Right atrium auricular region (tissue), 2 donors: Measurements from ENCODE around the gene HEPHL1. TPM values are rescaled to one million over a fixed set of nuclear protein-coding genes. Genes with fewer than 3 reads are reported as not detected.
A peak's percentile ranks its signal among the peaks of the same experiment; 100 is the strongest.

ENCODE experiments used
- DNase-seq: peaks from one replicate; pipeline ENCODE4 v3.0.0-alpha.2; 2019; ENCODE audit warnings: low spot score
- H3K27ac ChIP-seq, 2 donors: fragments of 200-600 bp; sonication (generic); 1 replicate in 1 of 2; 2 replicates in 1 of 2; pipeline ENCODE4 v1.5.1; 2016 to 2019
- H3K27me3 ChIP-seq, 2 donors: fragments of 200-600 bp; sonication (generic); one replicate each; pipeline versions ENCODE4 v1.5.1 to v1.6.0; 2017 to 2019
- H3K36me3 ChIP-seq: fragments of 200-600 bp; sonication (generic); one replicate; pipeline ENCODE4 v1.5.1; 2016
- H3K4me1 ChIP-seq, 2 donors: fragments of 200-600 bp; sonication (generic); one replicate each; pipeline versions ENCODE4 v1.5.1 to v1.6.0; 2017 to 2019
- H3K4me3 ChIP-seq, 2 donors: fragments of 200-600 bp; sonication (generic); 1 replicate in 1 of 2; 2 replicates in 1 of 2; pipeline ENCODE4 v1.5.1; 2017 to 2019; ENCODE audit warnings: mild to moderate bottlenecking in 1 of 2, moderate library complexity in 1 of 2
- H3K9me3 ChIP-seq, 2 donors: fragments of 200-600 bp; sonication (generic); one replicate each; pipeline ENCODE4 v1.5.1; 2019
- CTCF ChIP-seq, 2 donors: fragments of 200-600 bp; sonication (generic); IDR thresholded peaks; one replicate each; pipeline ENCODE4 v1.5.1; 2019; ENCODE audit warnings: antibody characterized with exemption in 2 of 2
- total RNA-seq, 2 donors: library from RNA; depleted of rRNA; stranded (reverse); fragments of >200 nt; gene quantifications; one replicate each; pipeline ENCODE4 v1.1.0, GENCODE V29; 2016

The HEPHL1 gene
- total RNA-seq, 2 donors from 2014 or later, result not detected

- no peak for TF ChIP-seq CTCF (IDR thresholded peaks at IDR 0.05)
- H3K4me3 ChIP-seq, result no peak overlapping the region
- H3K4me1 ChIP-seq, result peaks cover 0 to 20% of the 10 kb centered on the region in 2 donors
- no peaks in the 10 kb centered on the region for H3K27me3 ChIP-seq
- no peak for DNase-seq
- no peaks in the 10 kb centered on the region for H3K9me3 ChIP-seq
- H3K36me3 ChIP-seq, result no peaks in the 10 kb centered on the region
- H3K27ac ChIP-seq, result no peak overlapping the region
Observed at GRCh38 chr11:94125407-94126115, 104.4 kb downstream of the HEPHL1 start.

- no peaks in the 10 kb centered on the region for H3K36me3 ChIP-seq
- no peaks in the 10 kb centered on the region for H3K9me3 ChIP-seq
- TF ChIP-seq CTCF (IDR thresholded peaks at IDR 0.05), result no peak
- H3K4me1 ChIP-seq, result peaks cover 0 to 38% of the 10 kb centered on the region in 2 donors
- DNase-seq, result no peak
- no peaks in the 10 kb centered on the region for H3K27me3 ChIP-seq
- peak overlapping the region in 1 of 2 donors; percentile 86 for H3K4me3 ChIP-seq
- H3K27ac ChIP-seq, result peak overlapping the region in 1 of 2 donors; percentile 97
Observed at GRCh38 chr11:94127638-94128037, 106.5 kb downstream of the HEPHL1 start.

- TF ChIP-seq CTCF (IDR thresholded peaks at IDR 0.05), result no peak
- DNase-seq, result no peak
- Histone ChIP-seq H3K27me3 (no peaks in the 10 kb centered on the region), H3K4me3 (peak overlapping the region; percentile 86), H3K36me3 (no peaks in the 10 kb centered on the region), H3K4me1 (peaks cover 0 to 45% of the 10 kb centered on the region in 2 donors), H3K27ac (peak overlapping the region; percentile 94 to 97), H3K9me3 (no peaks in the 10 kb centered on the region)
Observed at GRCh38 chr11:94128291-94128745, 107.2 kb downstream of the HEPHL1 start.

- Histone ChIP-seq H3K27ac (peak within 1 kb of the TSS; percentile 94 to 97), H3K4me3 (peak within 1 kb of the TSS; percentile 86), H3K4me1 (peaks cover 0 to 51% of the 10 kb centered on the region in 2 donors), H3K36me3 (no peaks in the 10 kb centered on the region), H3K9me3 (no peaks in the 10 kb centered on the region), H3K27me3 (no peaks in the 10 kb centered on the region)
- DNase-seq, result peak; percentile 86
- no peak for TF ChIP-seq CTCF (IDR thresholded peaks at IDR 0.05)
Observed at GRCh38 chr11:94128746-94129511, 107.8 kb downstream of the HEPHL1 start, which contains the start of gene PANX1. Gene PANX1 (plus strand): TSS chr11:94128841. CDS start chr11:94129313, 472 bp downstream.

- no peak for DNase-seq
- H3K4me1 ChIP-seq, result peaks cover 0 to 59% of the 10 kb centered on the region in 2 donors
- H3K27me3 ChIP-seq, result no peaks in the 10 kb centered on the region
- no peaks in the 10 kb centered on the region for H3K36me3 ChIP-seq
- no peak for TF ChIP-seq CTCF (IDR thresholded peaks at IDR 0.05)
- H3K4me3 ChIP-seq, result peak overlapping the region; percentile 86
- H3K27ac ChIP-seq, result peak overlapping the region; percentile 94 to 97
- no peaks in the 10 kb centered on the region for H3K9me3 ChIP-seq
Observed at GRCh38 chr11:94129512-94130297, 108.6 kb downstream of the HEPHL1 start.
